ENCODE results near the gene CLMP.
"Not testable (repeated sequence)": the region's sequence is repeated elsewhere in the genome, so short reads cannot be mapped to it uniquely, and the experiment has no call there.

Gene CLMP

DNA sequence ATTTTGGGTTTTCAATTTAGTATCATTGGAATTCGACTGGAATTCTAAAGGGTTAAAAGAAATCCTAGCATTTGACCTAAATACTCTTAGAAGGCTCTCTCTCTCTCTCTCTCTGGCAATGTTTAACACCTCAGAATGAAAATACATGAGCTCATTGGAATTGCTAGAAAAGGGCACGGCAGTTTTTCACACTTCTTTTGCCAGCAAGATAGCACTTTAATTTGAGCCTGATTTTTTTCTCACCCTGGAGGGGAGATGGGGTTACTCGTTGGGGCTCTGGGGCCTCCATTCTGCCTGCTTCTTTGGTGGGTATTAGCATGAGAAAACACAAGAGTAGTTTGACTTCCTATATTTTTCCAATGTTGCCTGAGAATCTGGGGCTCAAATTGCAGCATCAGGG lies 22.8 kb upstream of the CLMP start:
- DNase-seq = no peak

DNA sequence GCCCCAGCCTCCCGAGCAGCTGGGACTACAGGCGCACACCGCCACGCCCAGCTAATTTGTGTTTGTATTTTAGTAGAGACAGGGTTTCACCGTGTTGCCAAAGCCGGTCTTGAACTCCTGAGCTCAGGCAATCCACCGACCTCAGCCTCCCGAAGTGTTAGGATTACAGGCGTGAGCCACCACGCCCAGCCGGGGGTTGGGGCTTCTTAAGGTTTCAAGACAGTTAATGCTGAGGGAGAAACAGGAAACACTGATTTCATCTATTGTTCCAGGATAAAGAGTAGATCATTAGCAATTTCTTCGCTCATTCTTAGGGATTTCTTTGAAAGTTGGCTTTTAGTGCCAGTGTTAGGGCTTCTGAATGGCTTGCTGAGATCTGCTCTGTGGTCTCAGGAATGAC lies 21.2 kb upstream of the CLMP start:
- no peak for DNase-seq

- no peak for DNase-seq
Measured at GRCh38 chr11:123214940-123215339, 19.9 kb upstream of the CLMP start.

DNA sequence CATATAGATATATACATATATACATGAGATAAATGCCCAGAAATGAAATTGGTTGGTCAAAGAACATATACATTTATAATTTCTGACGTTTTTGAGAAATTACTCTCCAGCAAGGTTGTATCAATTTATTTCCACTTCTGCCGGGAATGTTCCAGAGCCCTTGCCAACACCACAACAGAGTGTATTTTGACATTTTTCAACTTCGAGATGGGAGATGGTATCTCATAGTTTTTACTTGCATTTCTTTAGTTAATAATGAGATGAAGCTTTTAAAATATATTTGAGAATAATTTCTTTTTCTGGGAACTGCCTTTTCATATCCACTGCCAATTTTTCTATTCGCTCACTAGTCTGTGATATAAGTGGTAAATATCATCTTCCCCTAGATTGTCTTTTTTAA lies 19.3 kb upstream of the CLMP start:
- DNase-seq = no peak

DNA sequence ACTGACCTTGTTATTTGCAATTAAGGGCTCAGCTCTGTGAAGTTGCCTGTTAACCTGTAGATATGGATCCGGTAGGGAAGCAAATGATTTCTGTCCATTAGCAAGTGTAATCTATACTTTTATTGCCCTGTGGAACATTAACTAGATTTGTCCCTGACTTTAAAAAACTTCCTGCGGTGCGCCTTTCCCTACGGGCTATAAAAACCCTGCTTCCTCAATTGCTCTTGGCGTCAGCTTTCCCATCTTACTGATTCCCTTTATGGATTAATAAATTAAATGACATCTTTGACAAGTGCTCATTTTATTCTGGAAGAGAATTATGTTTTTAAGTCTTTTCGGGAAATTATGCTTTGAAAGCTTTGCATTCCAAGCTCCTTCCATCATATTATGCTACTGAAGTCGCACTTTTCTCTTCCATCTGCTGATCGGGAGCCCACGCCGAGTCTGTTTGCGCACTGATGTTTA lies 18.3 kb upstream of the CLMP start:
- DNase-seq = no peak

DNA sequence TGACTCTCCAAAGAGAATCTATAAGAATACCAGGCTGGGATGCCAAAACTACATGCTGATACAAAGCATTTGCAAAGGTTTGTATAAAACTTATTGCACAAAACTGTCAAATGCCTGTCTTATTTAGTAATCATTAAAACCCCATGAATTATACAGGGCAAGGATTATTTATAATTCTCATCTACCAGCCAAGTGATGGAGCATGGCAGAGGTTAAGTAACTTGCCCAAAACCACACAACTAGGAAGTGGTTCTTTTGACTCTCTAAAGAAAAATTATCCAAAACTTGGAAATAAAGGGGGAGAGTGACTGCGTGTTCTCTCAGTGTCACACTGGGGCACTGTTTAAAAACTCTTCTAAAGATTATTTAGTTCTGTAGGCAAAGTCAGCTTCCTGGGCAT lies 17.4 kb upstream of the CLMP start:
- no peak for DNase-seq

DNA sequence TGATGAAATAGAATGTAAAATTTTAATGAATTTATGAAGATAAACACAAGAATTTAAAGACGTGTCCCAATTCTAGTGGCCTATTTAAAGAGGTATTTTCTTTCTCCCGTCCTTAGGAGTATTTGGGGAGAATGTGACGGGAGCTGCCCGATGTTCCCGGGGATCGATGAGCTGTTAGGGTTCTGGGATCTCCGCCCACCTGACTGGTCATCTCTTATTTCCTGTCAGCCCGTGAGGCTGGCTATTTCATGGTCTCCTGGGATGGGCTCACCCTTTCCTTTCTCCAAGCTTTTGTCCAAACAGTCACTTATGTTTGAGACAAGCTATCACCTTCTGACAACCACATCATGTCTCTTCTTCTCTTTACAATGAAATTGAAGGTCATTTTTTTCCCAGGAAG lies 16.9 kb upstream of the CLMP start:
- DNase-seq = no peak

- no peak for DNase-seq
Measured at GRCh38 chr11:123211149-123211852, 16.3 kb upstream of the CLMP start.

DNA sequence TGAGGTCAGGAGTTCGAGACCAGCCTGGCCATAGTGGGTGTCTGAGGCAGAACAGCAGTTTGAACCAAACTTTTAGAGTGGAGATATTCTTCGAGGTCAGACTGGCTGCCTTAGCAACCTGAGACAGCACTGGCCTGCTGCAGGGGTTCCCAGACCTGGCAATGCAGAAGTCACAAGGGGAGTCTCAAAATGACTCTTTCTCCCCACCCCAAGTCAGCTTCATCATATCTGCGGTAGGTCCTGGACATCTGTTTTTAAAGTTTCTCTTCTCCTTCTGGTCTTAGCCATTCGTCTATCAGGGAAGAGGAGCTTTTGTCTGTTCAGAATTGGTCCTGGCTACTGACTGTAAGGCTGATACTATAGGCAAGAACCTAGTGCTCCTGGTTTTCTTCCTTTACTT lies 14.5 kb upstream of the CLMP start:
- DNase-seq = no peak

DNA sequence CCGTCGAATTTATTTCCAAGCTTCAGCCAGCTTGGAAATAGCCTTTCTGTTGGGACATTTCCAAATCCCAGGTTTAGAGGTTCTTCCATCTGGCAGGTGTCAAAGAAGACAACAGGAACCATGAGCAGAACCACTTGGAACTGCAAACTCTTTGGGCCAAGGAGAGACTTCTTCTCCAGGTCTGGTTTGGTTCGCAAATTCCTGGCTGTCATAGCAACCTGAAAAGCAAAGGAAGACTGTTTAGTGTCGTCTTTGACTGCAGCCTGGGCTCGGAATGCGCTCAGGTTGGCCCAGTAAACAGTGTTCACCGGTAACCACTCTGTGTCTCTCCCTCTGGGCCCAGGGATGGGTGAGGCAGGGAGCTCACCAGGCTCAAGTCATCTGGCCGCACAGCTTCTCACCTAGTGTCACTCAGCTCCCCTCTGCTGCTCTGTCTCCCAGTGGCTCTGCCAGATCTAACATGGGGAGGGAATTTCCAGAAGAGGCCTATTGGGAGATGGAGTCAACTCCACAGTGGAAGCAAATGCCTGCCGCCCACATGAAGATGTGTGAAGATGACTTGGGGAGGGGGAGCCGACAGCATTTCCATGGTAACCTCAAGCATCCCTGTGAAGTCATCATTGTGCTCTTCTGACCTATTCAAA lies 11.9 kb upstream of the CLMP start:
- no peak for DNase-seq

GRCh38 chr11:123206055-123206454 lies 11.0 kb upstream of the CLMP start:
- not testable (repeated sequence) for DNase-seq

GRCh38 chr11:123203934-123204333 lies 8.9 kb upstream of the CLMP start:
- no peak for DNase-seq

GRCh38 chr11:123203471-123203870 lies 8.4 kb upstream of the CLMP start:
- no peak for DNase-seq

- DNase-seq = no peak
Measured at GRCh38 chr11:123202155-123203151, 7.4 kb upstream of the CLMP start.

DNA sequence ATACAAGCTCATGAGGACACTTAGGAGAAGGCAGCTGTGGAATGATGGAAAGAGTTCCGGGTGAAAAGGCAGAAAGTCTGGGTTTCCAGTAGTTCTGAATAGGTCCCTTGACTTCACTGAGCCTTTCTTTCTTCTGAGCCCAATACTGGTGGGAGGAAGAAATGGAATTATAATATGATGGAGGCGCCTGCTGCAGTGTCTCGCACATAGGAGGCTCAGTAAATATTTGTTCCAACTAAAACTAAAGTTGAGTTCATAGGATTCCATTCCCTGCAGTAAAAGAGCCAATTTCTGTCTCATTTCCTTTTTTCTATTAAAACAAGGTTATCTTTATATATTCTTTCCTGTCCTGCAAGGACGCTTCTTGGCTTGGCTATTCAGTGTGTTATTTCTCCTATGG lies 5.2 kb upstream of the CLMP start:
- DNase-seq = no peak

DNA sequence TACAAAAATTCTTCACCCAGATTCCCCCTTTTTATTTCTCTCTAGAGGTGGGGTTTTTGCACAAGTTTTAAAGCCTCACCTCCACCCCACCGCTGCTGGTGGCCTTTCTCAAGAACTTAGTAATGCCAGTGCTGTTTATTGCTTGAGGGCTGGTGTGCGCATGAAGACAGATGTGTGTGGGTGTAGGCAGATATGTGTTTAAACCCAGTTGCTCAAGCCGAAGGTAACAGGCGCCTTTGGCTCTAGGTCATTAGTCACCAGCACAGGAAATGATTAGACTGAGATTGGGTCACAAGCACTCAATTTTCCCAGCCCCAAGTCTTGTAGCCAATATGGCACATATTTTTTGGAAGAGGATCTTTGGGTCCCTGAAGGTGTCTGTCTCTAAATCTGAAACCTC lies 2.7 kb upstream of the CLMP start:
- DNase-seq = no peak

DNA sequence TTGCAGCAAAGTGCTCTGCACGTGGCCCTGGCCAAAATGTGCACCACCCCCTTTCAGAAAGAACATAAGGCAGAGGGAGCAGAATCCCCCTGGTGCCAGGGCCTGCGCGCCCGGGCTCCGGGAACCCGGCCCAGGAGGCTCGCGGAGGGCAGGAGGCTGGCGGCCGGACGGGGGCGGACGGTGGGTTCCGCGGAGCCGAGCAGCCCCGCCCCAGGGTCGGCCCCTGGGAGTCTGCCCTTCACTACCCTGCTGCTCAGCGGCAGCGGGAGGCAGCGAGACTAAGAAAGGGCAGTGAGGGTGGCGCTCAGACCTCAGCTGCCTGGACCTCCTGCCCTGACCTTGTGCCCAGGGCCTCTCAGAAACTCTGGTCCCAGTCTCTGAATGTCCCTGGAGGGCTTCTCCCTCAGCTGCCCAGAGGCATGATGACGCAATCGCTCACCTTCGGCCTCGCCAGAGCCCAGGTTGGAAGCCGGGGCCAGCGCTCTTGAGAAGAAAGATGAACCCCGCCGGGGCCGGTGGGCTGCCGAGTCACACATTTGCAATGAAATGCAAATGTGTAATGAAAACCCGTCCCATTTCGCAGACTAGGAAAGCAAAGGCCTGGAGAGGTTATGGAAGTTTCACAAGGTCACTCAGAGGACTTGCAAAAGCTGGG lies 1.1 kb upstream of the CLMP start:
- no peak for DNase-seq

- DNase-seq = no peak
Measured at GRCh38 chr11:123194337-123195187, 486 bp downstream of the CLMP start.

DNA sequence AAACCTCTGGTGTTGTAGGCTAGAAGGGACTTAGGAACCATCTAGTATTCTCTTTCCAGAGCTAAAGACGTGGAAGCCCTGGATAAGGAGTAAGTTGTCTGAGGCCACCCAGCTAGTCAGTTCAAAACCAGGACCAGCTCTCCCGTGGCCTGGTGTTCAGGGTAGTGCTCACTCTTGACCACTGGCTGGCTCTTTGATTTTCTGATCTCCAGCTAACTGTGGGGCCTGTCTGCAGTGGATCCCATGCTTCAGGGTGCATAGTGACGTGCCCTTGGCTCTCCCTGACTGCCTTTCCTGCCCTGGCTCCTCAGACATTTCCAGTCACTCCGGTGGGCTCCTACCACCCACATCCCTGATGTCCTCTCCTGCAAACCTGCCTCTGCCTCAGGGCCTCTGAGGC lies 1.3 kb downstream of the CLMP start:
- DNase-seq = no peak

DNA sequence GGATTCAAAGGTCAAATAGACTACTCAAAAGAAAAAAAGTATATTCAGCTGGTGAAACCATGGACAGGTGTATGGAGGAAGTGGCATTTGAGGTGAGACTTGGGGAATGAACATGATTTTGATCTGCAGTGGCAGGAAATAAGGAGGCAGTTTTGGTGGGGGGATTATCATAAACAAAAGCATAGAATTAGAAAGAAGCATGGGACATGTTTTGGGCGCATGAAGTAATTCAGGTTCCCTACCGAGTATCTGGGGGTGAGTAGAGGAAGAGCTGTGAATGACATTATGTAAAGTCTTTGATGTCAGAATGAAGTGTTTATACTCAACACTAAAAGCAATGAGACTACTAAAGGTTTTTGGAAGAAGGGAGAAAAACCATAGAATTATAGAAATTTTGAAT lies 3.1 kb downstream of the CLMP start:
- DNase-seq = no peak

DNA sequence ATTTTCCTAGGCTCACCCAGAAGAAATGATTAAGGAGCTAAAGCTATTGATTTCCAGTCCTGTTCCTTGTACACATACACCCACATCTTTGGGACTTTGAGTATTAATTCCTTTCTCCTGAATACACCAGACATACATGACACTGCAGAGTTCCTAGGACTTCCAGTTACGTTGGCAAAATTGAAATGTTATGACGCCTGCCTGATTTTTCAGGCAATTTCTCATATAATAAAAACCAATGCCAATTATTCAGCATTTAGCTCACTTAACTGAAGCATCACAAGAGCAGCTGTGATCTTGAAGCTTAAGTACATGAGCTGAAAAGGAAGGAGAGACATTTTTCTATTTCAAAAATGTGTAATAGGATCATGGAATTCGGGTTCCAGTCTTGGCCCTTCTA lies 4.5 kb downstream of the CLMP start:
- DNase-seq = no peak

- DNase-seq = no peak
Measured at GRCh38 chr11:123188508-123189165, 6.4 kb downstream of the CLMP start.

Measured in CD4-positive, alpha-beta T cell treated with Interleukin-10 for 1 hour (primary cell).